ENCODE measurements around the gene P2RX4.

P2RX4 gene

DNA sequence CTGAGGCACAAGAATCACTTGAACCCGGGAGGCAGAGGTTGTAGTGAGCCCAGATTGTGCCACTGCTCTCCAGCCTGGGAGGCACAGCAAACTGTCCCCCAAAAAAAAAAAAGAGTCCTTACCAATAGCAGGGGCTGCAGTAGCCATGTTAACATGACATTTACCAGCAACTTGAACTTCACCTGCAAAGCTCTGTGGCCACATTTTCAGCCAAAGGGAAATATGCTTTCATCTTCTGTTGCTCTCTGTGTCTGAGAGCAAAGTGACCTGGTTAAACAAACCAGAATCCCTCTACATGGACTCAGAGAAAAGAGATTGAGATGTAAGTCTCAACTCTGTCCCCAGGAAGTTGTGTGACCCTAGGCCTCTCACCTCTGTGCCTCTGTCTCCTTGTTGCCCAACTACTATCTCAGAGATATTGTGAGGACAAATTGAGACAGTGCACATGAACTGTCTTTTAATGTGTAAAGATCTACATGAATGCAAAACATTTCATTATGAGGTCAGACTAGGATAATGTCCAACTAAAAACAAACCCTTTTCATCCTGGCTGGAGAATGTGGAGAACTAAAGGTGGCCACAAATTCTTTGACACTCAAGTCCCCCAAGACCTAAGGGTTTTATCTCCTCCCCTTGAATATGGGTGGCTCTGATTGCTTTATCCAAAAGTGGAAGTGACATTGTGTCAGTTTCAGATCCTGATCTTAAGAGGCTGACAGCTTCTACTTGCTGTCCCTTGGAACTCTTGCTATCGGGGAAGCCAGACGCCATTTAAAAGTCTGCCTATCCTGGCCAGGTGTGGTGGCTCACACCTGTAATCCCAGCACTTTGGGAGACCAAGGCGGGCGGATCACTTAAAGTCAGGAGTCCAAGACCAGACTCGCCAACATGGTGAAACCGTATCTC lies 24.7 kb upstream of the P2RX4 start:
- peak; percentile 48 for DNase-seq (ENCODE audit: low read depth)
- no peak overlapping the region for H3K4me3 ChIP-seq (ENCODE audit: low read depth, low read length)
- TF ChIP-seq POLR2A (IDR thresholded peaks at IDR 0.05; ENCODE audit: extremely low read depth, insufficient read length) (no peak), MYC (IDR thresholded peaks at IDR 0.05; ENCODE audit: low read depth, low read length) (no peak)

DNA sequence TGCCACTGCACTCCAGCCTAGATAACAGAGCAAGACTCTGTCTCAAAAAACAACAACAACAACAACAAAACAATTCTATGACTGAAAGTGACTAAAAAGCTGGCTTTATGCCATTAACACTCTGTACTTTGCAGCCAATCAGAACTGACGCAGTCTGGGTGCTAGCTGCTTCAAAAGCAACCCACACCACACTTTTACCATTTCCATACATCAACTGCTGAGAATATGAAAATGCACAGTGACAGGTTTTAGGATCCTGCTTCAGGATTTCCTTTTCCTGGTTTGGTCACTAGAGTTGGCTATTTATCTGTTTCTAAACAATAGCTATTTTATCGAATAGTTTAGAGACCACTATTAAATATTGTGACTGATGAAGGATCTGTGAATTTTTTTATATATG lies 23.1 kb upstream of the P2RX4 start:
- H3K4me3 ChIP-seq (ENCODE audit: low read depth, low read length) = no peak overlapping the region
- no peak for TF ChIP-seq POLR2A (IDR thresholded peaks at IDR 0.05; ENCODE audit: extremely low read depth, insufficient read length)
- TF ChIP-seq MYC (IDR thresholded peaks at IDR 0.05; ENCODE audit: low read depth, low read length) = no peak
- TF ChIP-seq, protein P1, sequence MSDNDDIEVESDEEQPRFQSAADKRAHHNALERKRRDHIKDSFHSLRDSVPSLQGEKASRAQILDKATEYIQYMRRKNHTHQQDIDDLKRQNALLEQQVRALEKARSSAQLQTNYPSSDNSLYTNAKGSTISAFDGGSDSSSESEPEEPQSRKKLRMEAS (IDR thresholded peaks at IDR 0.05; ENCODE audit: low read depth, low read length) = no peak
- DNase-seq (ENCODE audit: low read depth) = no peak

DNA sequence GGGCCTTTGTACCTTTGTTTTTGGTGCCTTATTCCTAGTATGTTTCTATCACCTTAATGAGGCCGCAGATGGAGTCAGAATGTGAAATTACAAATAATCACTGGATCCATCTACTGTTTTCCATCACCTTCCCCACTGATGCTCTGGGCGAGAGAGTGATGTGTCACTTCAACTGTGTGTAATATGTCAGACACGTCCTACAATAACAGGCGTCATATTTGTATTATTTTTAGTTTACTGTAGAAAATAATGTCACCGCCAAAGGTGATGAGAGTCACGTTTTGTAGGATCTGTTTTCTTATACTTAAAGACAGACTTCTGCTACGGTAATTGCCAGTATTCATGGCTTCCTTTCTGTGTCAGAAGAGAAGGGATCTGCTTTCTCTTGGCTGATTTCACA lies 22.4 kb upstream of the P2RX4 start:
- no peak for DNase-seq (ENCODE audit: low read depth)
- TF ChIP-seq, protein P2, sequence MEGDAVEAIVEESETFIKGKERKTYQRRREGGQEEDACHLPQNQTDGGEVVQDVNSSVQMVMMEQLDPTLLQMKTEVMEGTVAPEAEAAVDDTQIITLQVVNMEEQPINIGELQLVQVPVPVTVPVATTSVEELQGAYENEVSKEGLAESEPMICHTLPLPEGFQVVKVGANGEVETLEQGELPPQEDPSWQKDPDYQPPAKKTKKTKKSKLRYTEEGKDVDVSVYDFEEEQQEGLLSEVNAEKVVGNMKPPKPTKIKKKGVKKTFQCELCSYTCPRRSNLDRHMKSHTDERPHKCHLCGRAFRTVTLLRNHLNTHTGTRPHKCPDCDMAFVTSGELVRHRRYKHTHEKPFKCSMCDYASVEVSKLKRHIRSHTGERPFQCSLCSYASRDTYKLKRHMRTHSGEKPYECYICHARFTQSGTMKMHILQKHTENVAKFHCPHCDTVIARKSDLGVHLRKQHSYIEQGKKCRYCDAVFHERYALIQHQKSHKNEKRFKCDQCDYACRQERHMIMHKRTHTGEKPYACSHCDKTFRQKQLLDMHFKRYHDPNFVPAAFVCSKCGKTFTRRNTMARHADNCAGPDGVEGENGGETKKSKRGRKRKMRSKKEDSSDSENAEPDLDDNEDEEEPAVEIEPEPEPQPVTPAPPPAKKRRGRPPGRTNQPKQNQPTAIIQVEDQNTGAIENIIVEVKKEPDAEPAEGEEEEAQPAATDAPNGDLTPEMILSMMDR (IDR thresholded peaks at IDR 0.05; ENCODE audit: low read depth, low read length) = no peak
- TF ChIP-seq POLR2A (IDR thresholded peaks at IDR 0.05; ENCODE audit: extremely low read depth, insufficient read length) (no peak), MYC (IDR thresholded peaks at IDR 0.05; ENCODE audit: low read depth, low read length) (no peak)
- TF ChIP-seq, protein P1 (IDR thresholded peaks at IDR 0.05; ENCODE audit: low read depth, low read length) = no peak
- no peak overlapping the region for H3K4me3 ChIP-seq (ENCODE audit: low read depth, low read length)

DNA sequence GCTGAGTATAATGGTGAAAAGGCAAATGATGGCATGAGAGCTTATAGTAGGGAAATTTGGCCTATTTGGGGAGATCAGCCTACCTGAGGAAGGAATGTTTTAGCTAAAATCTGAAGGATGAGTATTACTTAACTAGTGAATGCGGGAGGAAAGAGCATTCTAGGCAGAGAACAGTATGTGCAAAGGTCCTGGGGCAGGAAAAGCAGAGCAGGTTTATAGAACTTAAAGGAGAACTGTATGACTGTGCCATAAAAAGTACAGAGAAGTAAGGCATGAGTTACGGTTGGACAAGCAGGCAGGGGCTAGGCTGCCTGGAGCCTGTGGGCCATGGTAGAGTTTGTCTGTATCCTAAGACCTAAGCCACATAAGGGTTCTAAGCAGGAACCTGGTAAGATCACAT lies 21.7 kb upstream of the P2RX4 start:
- no peak overlapping the region for H3K4me3 ChIP-seq (ENCODE audit: low read depth, low read length)
- DNase-seq (ENCODE audit: low read depth) = no peak
- TF ChIP-seq, protein P2 (IDR thresholded peaks at IDR 0.05; ENCODE audit: low read depth, low read length) = no peak
- TF ChIP-seq MYC (IDR thresholded peaks at IDR 0.05; ENCODE audit: low read depth, low read length) (no peak), POLR2A (IDR thresholded peaks at IDR 0.05; ENCODE audit: extremely low read depth, insufficient read length) (no peak)
- TF ChIP-seq, protein P1 (IDR thresholded peaks at IDR 0.05; ENCODE audit: low read depth, low read length) = no peak

DNA sequence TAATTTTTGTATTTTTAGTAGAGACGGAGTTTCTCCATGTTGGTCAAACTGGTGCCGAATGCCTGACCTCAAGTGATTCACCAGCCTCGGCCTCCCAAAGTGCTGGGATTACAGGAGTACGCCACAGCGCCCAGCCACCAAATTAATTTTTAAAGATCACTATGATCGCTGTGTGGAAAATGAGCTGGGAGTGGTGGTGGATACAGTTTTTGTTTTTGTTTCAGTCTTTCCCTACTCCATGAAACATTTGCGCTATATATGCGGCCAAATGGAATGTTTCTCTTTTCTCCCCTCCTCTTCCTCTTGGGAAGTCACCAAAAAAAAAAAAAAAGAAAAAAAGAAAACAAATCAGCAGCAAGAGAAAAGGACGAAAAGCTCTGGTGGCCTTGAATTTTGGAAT lies 20.8 kb upstream of the P2RX4 start:
- TF ChIP-seq, protein P1 (IDR thresholded peaks at IDR 0.05; ENCODE audit: low read depth, low read length) = no peak
- TF ChIP-seq MYC (IDR thresholded peaks at IDR 0.05; ENCODE audit: low read depth, low read length) = no peak
- TF ChIP-seq, protein P2 (IDR thresholded peaks at IDR 0.05; ENCODE audit: low read depth, low read length) = no peak
- DNase-seq (ENCODE audit: low read depth) = no peak
- H3K4me3 ChIP-seq (ENCODE audit: low read depth, low read length) = no peak overlapping the region

DNA sequence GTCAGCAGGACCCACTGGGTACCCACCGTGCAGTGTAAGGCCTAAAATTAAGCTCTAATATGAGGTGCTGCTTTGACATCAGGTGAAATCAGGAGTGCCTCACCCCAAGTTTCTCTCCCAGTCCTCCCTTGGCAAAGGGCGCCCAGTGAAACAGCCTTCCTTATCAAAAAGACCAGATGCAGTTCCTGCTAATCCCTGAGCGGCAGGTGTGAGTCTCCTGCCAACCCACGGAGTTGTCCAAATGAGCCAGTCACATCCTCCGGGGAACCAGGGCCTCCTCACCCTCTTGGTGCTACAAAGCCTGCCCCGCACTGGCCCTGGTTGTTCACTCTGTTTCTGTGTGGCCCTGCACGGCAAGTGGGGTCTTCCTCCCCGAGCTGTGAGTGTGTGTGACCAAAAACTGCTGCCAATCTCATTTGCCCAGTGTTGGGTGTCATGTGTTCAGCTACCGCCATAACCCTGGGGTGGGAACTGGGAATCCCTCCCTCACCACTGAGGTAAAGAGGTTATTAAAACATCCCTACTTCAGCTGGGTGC lies 20.2 kb upstream of the P2RX4 start:
- DNase-seq (ENCODE audit: low read depth) = no peak
- TF ChIP-seq, protein P2 (IDR thresholded peaks at IDR 0.05; ENCODE audit: low read depth, low read length) = no peak
- TF ChIP-seq, protein P1 (IDR thresholded peaks at IDR 0.05; ENCODE audit: low read depth, low read length) = no peak
- TF ChIP-seq MYC (IDR thresholded peaks at IDR 0.05; ENCODE audit: low read depth, low read length) (no peak), POLR2A (IDR thresholded peaks at IDR 0.05; ENCODE audit: extremely low read depth, insufficient read length) (no peak)
- H3K4me3 ChIP-seq (ENCODE audit: low read depth, low read length) = no peak overlapping the region

Data from NB4 (cell line).